ENCODE data around the gene ABCG5.

ABCG5 gene

GRCh38 chr2:43774617-43775016, 64.0 kb downstream of the ABCG5 start:
- in situ Hi-C loops (cut with HindIII; ENCODE audit: low sequenced_read_pairs), result no loop called here
- H3K4me3 ChIP-seq (ENCODE audit: low read depth, low read length), result peak overlapping the region; percentile 76
- no peak for DNase-seq (ENCODE audit: low read depth)
- TF ChIP-seq, protein P1, sequence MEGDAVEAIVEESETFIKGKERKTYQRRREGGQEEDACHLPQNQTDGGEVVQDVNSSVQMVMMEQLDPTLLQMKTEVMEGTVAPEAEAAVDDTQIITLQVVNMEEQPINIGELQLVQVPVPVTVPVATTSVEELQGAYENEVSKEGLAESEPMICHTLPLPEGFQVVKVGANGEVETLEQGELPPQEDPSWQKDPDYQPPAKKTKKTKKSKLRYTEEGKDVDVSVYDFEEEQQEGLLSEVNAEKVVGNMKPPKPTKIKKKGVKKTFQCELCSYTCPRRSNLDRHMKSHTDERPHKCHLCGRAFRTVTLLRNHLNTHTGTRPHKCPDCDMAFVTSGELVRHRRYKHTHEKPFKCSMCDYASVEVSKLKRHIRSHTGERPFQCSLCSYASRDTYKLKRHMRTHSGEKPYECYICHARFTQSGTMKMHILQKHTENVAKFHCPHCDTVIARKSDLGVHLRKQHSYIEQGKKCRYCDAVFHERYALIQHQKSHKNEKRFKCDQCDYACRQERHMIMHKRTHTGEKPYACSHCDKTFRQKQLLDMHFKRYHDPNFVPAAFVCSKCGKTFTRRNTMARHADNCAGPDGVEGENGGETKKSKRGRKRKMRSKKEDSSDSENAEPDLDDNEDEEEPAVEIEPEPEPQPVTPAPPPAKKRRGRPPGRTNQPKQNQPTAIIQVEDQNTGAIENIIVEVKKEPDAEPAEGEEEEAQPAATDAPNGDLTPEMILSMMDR (IDR thresholded peaks at IDR 0.05; ENCODE audit: low read depth, low read length, missing control alignments), result no peak

DNA sequence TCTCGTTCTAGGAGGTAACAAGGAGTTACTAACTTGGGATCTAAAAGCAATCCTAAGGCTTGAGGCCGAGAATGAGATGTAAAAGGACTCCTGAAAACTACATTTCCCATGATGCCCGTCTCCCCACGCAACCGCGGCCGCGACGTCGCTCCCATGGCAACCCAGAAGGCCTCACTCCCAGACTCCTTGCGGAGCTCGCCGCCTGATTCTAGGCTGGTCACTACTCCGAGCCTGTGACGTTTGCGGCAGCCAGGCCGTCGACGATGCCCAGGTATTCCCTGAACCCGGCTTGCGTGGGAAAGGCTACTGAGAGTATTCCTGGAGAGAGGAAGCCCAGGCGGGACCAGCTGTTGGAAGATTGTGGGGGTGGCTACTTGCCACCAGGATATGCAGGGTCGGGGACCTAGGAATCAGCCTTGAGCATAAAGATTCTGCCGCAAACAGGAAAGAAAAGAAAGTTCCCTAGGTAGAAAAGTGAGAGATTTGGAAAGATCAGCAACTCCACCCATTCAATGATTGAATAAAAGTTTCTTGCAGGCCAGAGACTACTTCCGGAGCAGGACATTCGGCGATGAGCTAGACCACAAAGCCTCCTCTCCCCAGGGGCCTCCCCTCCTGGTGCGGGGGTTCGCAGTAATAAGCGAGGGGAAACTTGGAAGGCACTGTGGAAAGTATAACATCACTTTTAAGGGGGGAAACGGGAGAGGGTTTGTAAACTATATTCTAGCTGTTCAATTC, 64.6 kb downstream of the ABCG5 start, which contains the start of gene DYNC2LI1:
TSS of gene DYNC2LI1 (plus strand) at position 164 of the 738 bp plus-strand sequence. CDS start at position 264, 100 bp downstream.
- in situ Hi-C loops (cut with HindIII; ENCODE audit: low sequenced_read_pairs), result no loop called here
- peak within 1 kb of the TSS; percentile 76 for H3K4me3 ChIP-seq (ENCODE audit: low read depth, low read length)
- peak; percentile 74 for DNase-seq (ENCODE audit: low read depth)
- TF ChIP-seq, protein P1 (IDR thresholded peaks at IDR 0.05; ENCODE audit: low read depth, low read length, missing control alignments), result no peak

GRCh38 chr2:43766006-43766405, 72.6 kb downstream of the ABCG5 start:
- in situ Hi-C loops (cut with HindIII; ENCODE audit: low sequenced_read_pairs), result no loop called here
- no peak overlapping the region for H3K4me3 ChIP-seq (ENCODE audit: low read depth, low read length)
- no peak for DNase-seq (ENCODE audit: low read depth)
- TF ChIP-seq, protein P1 (IDR thresholded peaks at IDR 0.05; ENCODE audit: low read depth, low read length, missing control alignments), result no peak

DNA sequence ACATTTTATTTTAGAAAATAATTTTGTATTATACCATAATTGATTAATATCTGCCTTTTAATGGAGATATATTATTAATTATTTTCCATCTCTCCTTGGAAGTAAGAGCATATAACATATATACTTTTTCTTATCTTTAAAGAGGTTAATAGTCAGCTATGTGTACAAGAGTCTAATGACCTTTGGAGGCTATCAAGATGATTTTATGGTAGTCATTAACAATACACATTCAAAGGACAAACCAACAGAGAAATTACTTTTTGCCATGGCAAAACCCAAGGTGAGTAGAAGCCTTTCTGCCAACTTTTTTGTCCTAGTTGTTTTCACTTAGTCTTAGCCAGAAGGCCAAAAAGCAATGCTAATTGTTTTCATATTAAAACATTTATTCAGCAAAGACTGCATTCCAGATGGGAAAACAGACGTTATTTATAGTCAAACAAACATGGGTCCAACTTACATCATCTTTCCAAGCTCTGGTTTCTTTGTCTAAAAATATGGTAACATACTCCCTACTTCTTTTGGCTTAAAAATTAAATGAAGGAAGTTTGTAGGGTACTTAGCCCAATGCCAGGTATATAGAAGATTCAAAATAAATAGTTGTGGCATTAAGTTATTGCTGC, 74.4 kb downstream of the ABCG5 start:
- DNase-seq (ENCODE audit: low read depth), result no peak
- no peak overlapping the region for H3K4me3 ChIP-seq (ENCODE audit: low read depth, low read length)
- in situ Hi-C loops (cut with HindIII; ENCODE audit: low sequenced_read_pairs), result no loop called here
- TF ChIP-seq, protein P1 (IDR thresholded peaks at IDR 0.05; ENCODE audit: low read depth, low read length, missing control alignments), result no peak

DNA sequence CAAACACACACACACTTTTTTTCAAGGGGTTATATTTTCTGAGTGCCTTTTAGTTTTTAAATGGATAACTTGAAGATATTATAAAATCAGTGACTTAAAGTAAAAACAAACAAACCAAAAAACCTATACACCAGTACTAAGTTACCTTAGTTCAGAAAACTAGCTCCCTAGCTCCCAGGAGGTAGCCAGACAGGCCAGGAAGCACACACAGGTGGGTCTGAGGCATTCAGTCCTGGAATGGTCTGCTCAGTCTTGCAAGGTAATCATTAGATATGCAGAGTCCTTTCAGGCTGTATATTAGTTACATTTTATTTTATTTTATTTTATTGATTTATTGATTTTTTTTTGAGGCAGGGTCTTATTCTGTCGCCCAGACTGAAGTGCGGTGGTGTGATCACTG, 75.5 kb downstream of the ABCG5 start:
- TF ChIP-seq, protein P1 (IDR thresholded peaks at IDR 0.05; ENCODE audit: low read depth, low read length, missing control alignments), result no peak
- H3K4me3 ChIP-seq (ENCODE audit: low read depth, low read length), result no peak overlapping the region
- in situ Hi-C loops (cut with HindIII; ENCODE audit: low sequenced_read_pairs), result no loop called here
- no peak for DNase-seq (ENCODE audit: low read depth)
